ENCODE measurements around the gene ERICH2. TPM values are rescaled to one million over a fixed set of nuclear protein-coding genes. Genes with fewer than 3 reads are reported as not detected.

Gene ERICH2
- polyA plus RNA-seq, 1 donor from 2014 or later = not detected

GRCh38 chr2:170827841-170828532 lies 57.8 kb downstream of the ERICH2 start:
- no peaks in the 10 kb centered on the region for H3K4me1 Mint-ChIP-seq
- no peak overlapping the region for H3K27ac Mint-ChIP-seq
- peaks cover 44% of the 10 kb centered on the region for H3K27me3 Mint-ChIP-seq
- no peak overlapping the region for H3K4me3 Mint-ChIP-seq
- no peaks in the 10 kb centered on the region for H3K36me3 Mint-ChIP-seq
- peaks cover 0 to 5% (median 0%) of the 10 kb centered on the region in 3 donors for H3K9me3 Mint-ChIP-seq

- H3K27ac Mint-ChIP-seq = no peak overlapping the region
- H3K4me3 Mint-ChIP-seq = peak overlapping the region in 1 of 4 donors; percentile 12
- H3K36me3 Mint-ChIP-seq = no peaks in the 10 kb centered on the region
- peaks cover 42% of the 10 kb centered on the region for H3K27me3 Mint-ChIP-seq
- H3K9me3 Mint-ChIP-seq = peaks cover 0 to 5% (median 0%) of the 10 kb centered on the region in 3 donors
- no peaks in the 10 kb centered on the region for H3K4me1 Mint-ChIP-seq
These were observed 58.3 kb downstream of the ERICH2 start for GRCh38 chr2:170828533-170828916.

GRCh38 chr2:170829036-170829435 lies 58.9 kb downstream of the ERICH2 start:
- H3K4me1 Mint-ChIP-seq = no peaks in the 10 kb centered on the region
- H3K4me3 Mint-ChIP-seq = no peak overlapping the region
- H3K27ac Mint-ChIP-seq = no peak overlapping the region

GRCh38 chr2:170830166-170830565 lies 60.0 kb downstream of the ERICH2 start:
- H3K4me3 Mint-ChIP-seq = no peak overlapping the region
- no peak overlapping the region for H3K27ac Mint-ChIP-seq
- no peaks in the 10 kb centered on the region for H3K4me1 Mint-ChIP-seq
- H3K36me3 Mint-ChIP-seq = no peaks in the 10 kb centered on the region
- H3K9me3 Mint-ChIP-seq = peaks cover 0 to 5% (median 0%) of the 10 kb centered on the region in 3 donors
- peaks cover 33% of the 10 kb centered on the region for H3K27me3 Mint-ChIP-seq

More at GRCh38 chr2:170829036-170829435, 58.9 kb downstream of the ERICH2 start:
- Mint-ChIP-seq H3K9me3 (peaks cover 0 to 5% (median 0%) of the 10 kb centered on the region in 3 donors), H3K27me3 (peaks cover 41% of the 10 kb centered on the region), H3K36me3 (no peaks in the 10 kb centered on the region)

- Mint-ChIP-seq H3K4me3 (no peak overlapping the region), H3K27me3 (peaks cover 31% of the 10 kb centered on the region), H3K9me3 (peaks cover 0 to 4% (median 0%) of the 10 kb centered on the region in 3 donors), H3K4me1 (no peaks in the 10 kb centered on the region), H3K27ac (no peak overlapping the region), H3K36me3 (no peaks in the 10 kb centered on the region)
These were observed 60.9 kb downstream of the ERICH2 start for GRCh38 chr2:170831115-170831514.

- no peak overlapping the region for H3K27ac Mint-ChIP-seq
- peaks cover 9% of the 10 kb centered on the region for H3K27me3 Mint-ChIP-seq
- no peaks in the 10 kb centered on the region for H3K9me3 Mint-ChIP-seq
- H3K36me3 Mint-ChIP-seq = no peaks in the 10 kb centered on the region
- H3K4me1 Mint-ChIP-seq = no peaks in the 10 kb centered on the region
- no peak overlapping the region for H3K4me3 Mint-ChIP-seq
These were observed 65.8 kb downstream of the ERICH2 start for GRCh38 chr2:170836027-170836426.

- H3K27me3 Mint-ChIP-seq = peaks cover 18% of the 10 kb centered on the region
- no peak overlapping the region for H3K27ac Mint-ChIP-seq
- H3K4me1 Mint-ChIP-seq = no peaks in the 10 kb centered on the region
- peaks cover 2% of the 10 kb centered on the region for H3K36me3 Mint-ChIP-seq
- H3K4me3 Mint-ChIP-seq = no peak overlapping the region
- H3K9me3 Mint-ChIP-seq = no peaks in the 10 kb centered on the region
These were observed 70.6 kb downstream of the ERICH2 start for GRCh38 chr2:170840717-170841210.

- Mint-ChIP-seq H3K27ac (no peak overlapping the region), H3K9me3 (no peaks in the 10 kb centered on the region), H3K27me3 (peaks cover 18% of the 10 kb centered on the region), H3K36me3 (peaks cover 2% of the 10 kb centered on the region), H3K4me3 (no peak overlapping the region), H3K4me1 (no peaks in the 10 kb centered on the region)
These were observed 72.6 kb downstream of the ERICH2 start for GRCh38 chr2:170842785-170843184.

GRCh38 chr2:170843656-170844055 lies 73.5 kb downstream of the ERICH2 start:
- H3K9me3 Mint-ChIP-seq = no peaks in the 10 kb centered on the region
- H3K4me1 Mint-ChIP-seq = no peaks in the 10 kb centered on the region
- H3K36me3 Mint-ChIP-seq = peaks cover 2% of the 10 kb centered on the region
- H3K27ac Mint-ChIP-seq = no peak overlapping the region
- H3K4me3 Mint-ChIP-seq = no peak overlapping the region
- H3K27me3 Mint-ChIP-seq = peaks cover 15% of the 10 kb centered on the region

- Mint-ChIP-seq H3K27me3 (peaks cover 10% of the 10 kb centered on the region), H3K4me3 (no peak overlapping the region), H3K4me1 (no peaks in the 10 kb centered on the region), H3K36me3 (peaks cover 2% of the 10 kb centered on the region), H3K27ac (no peak overlapping the region), H3K9me3 (no peaks in the 10 kb centered on the region)
These were observed 75.2 kb downstream of the ERICH2 start for GRCh38 chr2:170845343-170845742.

- Mint-ChIP-seq H3K27ac (no peak overlapping the region), H3K4me1 (no peaks in the 10 kb centered on the region), H3K9me3 (no peaks in the 10 kb centered on the region), H3K36me3 (peaks cover 2% of the 10 kb centered on the region), H3K27me3 (peaks cover 10% of the 10 kb centered on the region), H3K4me3 (no peak overlapping the region)
These were observed 76.1 kb downstream of the ERICH2 start for GRCh38 chr2:170846314-170846713.

GRCh38 chr2:170847716-170848115 lies 77.5 kb downstream of the ERICH2 start:
- H3K9me3 Mint-ChIP-seq = no peaks in the 10 kb centered on the region
- H3K27me3 Mint-ChIP-seq = peaks cover 10% of the 10 kb centered on the region
- no peak overlapping the region for H3K4me3 Mint-ChIP-seq
- H3K36me3 Mint-ChIP-seq = peaks cover 1% of the 10 kb centered on the region
- no peak overlapping the region for H3K27ac Mint-ChIP-seq
- no peaks in the 10 kb centered on the region for H3K4me1 Mint-ChIP-seq

Other genes with a start within 250 kb of the ERICH2 start
- gene SP5, start 55.0 kb upstream of the ERICH2 start, polyA plus RNA-seq = not detected
- gene GAD1, start 46.5 kb downstream of the ERICH2 start, polyA plus RNA-seq = not detected
- 74.1 TPM for gene GORASP2, start 158.9 kb downstream of the ERICH2 start, polyA plus RNA-seq